Activated naive CD8-positive, alpha-beta T cell treated with anti-CD3 and anti-CD28 coated beads, Interleukin-2, amount 10 ng/mL, durations not matched to agents 7 days and 5 days (primary cell): ENCODE results near the gene RAD51AP2. TPM values are rescaled to one million over a fixed set of nuclear protein-coding genes. Genes with fewer than 3 reads are reported as not detected.

ENCODE experiments used
- ATAC-seq: fragments of 150-1000 bp; cut with Tn5 transposase; one replicate; pipeline ENCODE4 v1.10.0; 2021; ENCODE audit warnings: low read depth, moderate library complexity
- POLR2A ChIA-PET: fragments of 350-600 bp; sonication (Branson Sonifier 250); formaldehyde crosslinking; loops from one replicate; lab custom pipeline; 2021; ENCODE audit warnings: antibody characterized with exemption; lab: Charles Lee
- DNase-seq: peaks from one replicate; pipeline ENCODE4 v3.0.0; 2021
- H3K27ac Mint-ChIP-seq: one replicate; pipeline ENCODE4 v1.8.0; 2022; ENCODE audit warnings: mild to moderate bottlenecking, mixed read lengths
- H3K27me3 Mint-ChIP-seq: one replicate; pipeline ENCODE4 v1.8.0; 2022; ENCODE audit warnings: mild to moderate bottlenecking, moderate library complexity, mixed read lengths
- H3K36me3 Mint-ChIP-seq: one replicate; pipeline ENCODE4 v1.8.0; 2021; ENCODE audit warnings: mild to moderate bottlenecking, mixed read lengths
- H3K4me1 Mint-ChIP-seq: one replicate; pipeline ENCODE4 v1.8.0; 2021; ENCODE audit warnings: mixed read lengths
- H3K4me3 Mint-ChIP-seq: one replicate; pipeline ENCODE4 v1.8.0; 2022; ENCODE audit warnings: mild to moderate bottlenecking, moderate library complexity, mixed read lengths
- H3K9me3 Mint-ChIP-seq: one replicate; pipeline ENCODE4 v1.8.0; 2021; ENCODE audit warnings: mixed read lengths
- total RNA-seq, 2 experiments: library from RNA; stranded (reverse); gene quantifications; one replicate each; pipeline ENCODE4 v1.2.3, GENCODE V29; 2021

RAD51AP2 gene
- total RNA-seq, 2 experiments from 2014 or later, result not detected

GRCh38 chr2:17542471-17542870 is 24.2 kb upstream of the RAD51AP2 start:
- H3K27ac Mint-ChIP-seq, result no peak overlapping the region
- H3K9me3 Mint-ChIP-seq, result no peaks in the 10 kb centered on the region
- ATAC-seq (no peak), DNase-seq (no peak)
- H3K4me1 Mint-ChIP-seq, result peaks cover 9% of the 10 kb centered on the region
- peaks cover 5% of the 10 kb centered on the region for H3K36me3 Mint-ChIP-seq
- peaks cover 60% of the 10 kb centered on the region for H3K27me3 Mint-ChIP-seq
- no peak overlapping the region for H3K4me3 Mint-ChIP-seq
- POLR2A ChIA-PET, result no interaction called here

GRCh38 chr2:17541531-17541950 is 23.3 kb upstream of the RAD51AP2 start:
- Mint-ChIP-seq H3K4me1 (peaks cover 9% of the 10 kb centered on the region), H3K36me3 (peaks cover 5% of the 10 kb centered on the region), H3K4me3 (no peak overlapping the region), H3K9me3 (no peaks in the 10 kb centered on the region), H3K27ac (no peak overlapping the region), H3K27me3 (peaks cover 67% of the 10 kb centered on the region)
- ATAC-seq (no peak), DNase-seq (no peak)
- POLR2A ChIA-PET, result no interaction called here

GRCh38 chr2:17540813-17541530 is 22.7 kb upstream of the RAD51AP2 start:
- POLR2A ChIA-PET, result no interaction called here
- Mint-ChIP-seq H3K27me3 (peaks cover 73% of the 10 kb centered on the region), H3K4me1 (peaks cover 9% of the 10 kb centered on the region), H3K27ac (peak overlapping the region; percentile 23), H3K9me3 (no peaks in the 10 kb centered on the region), H3K36me3 (peaks cover 5% of the 10 kb centered on the region), H3K4me3 (no peak overlapping the region)
- no peak for ATAC-seq
- no peak for DNase-seq

- peak within 1 kb of the TSS; percentile 23 for H3K27ac Mint-ChIP-seq
- peaks cover 5% of the 10 kb centered on the region for H3K36me3 Mint-ChIP-seq
- POLR2A ChIA-PET, result no interaction called here
- no peaks in the 10 kb centered on the region for H3K9me3 Mint-ChIP-seq
- no peak for ATAC-seq
- H3K4me1 Mint-ChIP-seq, result peaks cover 9% of the 10 kb centered on the region
- peaks cover 77% of the 10 kb centered on the region for H3K27me3 Mint-ChIP-seq
- H3K4me3 Mint-ChIP-seq, result no peak within 1 kb of the TSS
- DNase-seq, result no peak
Measured at GRCh38 chr2:17540093-17540812, 22.0 kb upstream of the RAD51AP2 start, which contains the start of gene VSNL1. Gene VSNL1, plus strand, starts transcription at chr2:17540696. Its CDS starts 51,379 bp downstream, at chr2:17592075.

DNA sequence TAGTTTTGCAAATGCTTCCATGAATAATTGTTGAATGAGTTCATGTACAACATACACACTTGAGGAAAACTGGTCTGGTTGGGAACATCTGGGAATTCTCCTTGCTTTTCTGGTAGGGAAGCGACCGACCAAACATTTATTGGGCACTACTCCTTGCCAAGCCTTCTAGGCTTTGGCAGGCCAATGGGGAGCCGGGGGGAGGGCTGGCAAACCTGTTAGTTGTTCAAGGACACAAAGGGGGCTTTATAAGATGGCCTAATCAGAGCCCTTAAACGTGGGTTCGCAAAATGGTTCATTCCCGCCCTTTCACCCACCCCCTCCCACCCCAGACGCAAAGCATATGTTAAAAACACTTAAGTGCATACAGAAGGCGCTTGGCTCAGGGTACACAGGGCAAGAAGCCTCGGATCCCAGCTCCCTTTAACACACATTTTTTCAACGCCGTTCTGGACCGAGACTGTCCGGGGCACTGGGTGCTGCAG is 21.4 kb upstream of the RAD51AP2 start:
- DNase-seq (no peak), ATAC-seq (no peak)
- Mint-ChIP-seq H3K27ac (no peak overlapping the region), H3K36me3 (peaks cover 5% of the 10 kb centered on the region), H3K9me3 (no peaks in the 10 kb centered on the region), H3K4me1 (peaks cover 9% of the 10 kb centered on the region), H3K4me3 (no peak overlapping the region), H3K27me3 (peaks cover 78% of the 10 kb centered on the region)
- POLR2A ChIA-PET, result no interaction called here

DNA sequence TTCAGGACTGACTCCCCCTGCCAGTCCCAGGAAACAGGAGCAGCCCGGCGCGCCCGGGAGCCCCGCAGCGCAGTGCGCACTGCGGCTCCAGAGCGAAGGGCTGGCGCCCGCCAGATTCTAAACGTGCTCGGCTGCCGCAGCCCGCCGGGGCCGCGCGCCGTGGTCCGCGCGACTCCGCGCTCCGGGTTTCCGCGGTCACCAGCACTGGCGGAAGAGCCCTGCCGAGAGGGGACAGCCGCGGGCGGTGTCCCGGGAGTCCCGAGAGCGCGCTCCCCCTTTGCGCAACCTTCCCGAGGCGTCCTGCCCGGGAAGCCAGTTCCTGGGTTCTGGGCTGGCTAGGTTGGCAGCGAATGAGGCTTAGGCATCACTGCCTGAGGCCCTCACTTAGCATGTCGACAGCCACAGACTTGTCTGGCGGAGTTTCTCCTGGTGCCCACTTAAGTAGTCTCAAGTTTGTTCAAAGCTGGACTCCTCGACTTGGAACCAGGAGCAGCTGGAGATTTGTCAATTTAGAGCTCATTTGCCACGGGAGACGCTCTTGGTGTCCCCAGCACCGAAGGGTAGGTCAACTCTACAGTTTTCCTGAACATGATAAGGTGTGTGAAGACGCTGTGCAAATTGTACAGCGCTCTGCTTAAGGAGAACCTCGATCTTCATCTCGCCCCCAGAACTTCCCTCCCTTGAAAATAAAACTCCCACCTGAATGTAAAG is 20.8 kb upstream of the RAD51AP2 start:
- DNase-seq (peak; percentile 37), ATAC-seq (peak; percentile 42)
- Mint-ChIP-seq H3K4me3 (no peak overlapping the region), H3K27ac (no peak overlapping the region), H3K9me3 (no peaks in the 10 kb centered on the region), H3K36me3 (peaks cover 5% of the 10 kb centered on the region), H3K4me1 (peaks cover 9% of the 10 kb centered on the region), H3K27me3 (peaks cover 74% of the 10 kb centered on the region)
- POLR2A ChIA-PET, result no interaction called here

GRCh38 chr2:17538022-17538843 is 20.0 kb upstream of the RAD51AP2 start:
- peaks cover 5% of the 10 kb centered on the region for H3K36me3 Mint-ChIP-seq
- ATAC-seq, result no peak
- peak overlapping the region; percentile 44 for H3K4me3 Mint-ChIP-seq
- no peak overlapping the region for H3K27ac Mint-ChIP-seq
- DNase-seq, result no peak
- H3K27me3 Mint-ChIP-seq, result peaks cover 67% of the 10 kb centered on the region
- POLR2A ChIA-PET, result no interaction called here
- H3K9me3 Mint-ChIP-seq, result no peaks in the 10 kb centered on the region
- H3K4me1 Mint-ChIP-seq, result peaks cover 9% of the 10 kb centered on the region

DNA sequence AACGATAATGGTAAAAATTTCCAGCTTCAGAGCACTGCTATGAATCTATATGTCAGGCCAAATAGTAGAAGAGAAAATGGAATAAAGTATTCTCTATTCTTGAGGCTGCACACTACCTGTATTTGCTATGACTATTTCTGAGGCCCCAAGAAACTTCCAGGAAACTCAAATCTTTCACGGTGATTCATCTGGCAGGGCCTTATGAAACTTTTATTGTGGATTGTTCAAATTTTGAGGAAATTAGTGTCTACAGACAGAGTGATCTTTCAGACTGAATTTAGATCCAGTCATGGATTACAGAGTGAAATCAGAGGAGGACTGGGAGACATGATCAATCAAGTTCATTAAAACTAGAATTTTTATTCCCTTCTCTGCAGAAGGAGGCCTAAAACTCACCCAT is 18.2 kb upstream of the RAD51AP2 start:
- Mint-ChIP-seq H3K4me1 (peaks cover 9% of the 10 kb centered on the region), H3K36me3 (peaks cover 5% of the 10 kb centered on the region), H3K27me3 (peaks cover 54% of the 10 kb centered on the region), H3K9me3 (no peaks in the 10 kb centered on the region), H3K27ac (no peak overlapping the region), H3K4me3 (no peak overlapping the region)
- POLR2A ChIA-PET, result no interaction called here
- DNase-seq (no peak), ATAC-seq (no peak)

GRCh38 chr2:17533546-17533945 is 15.3 kb upstream of the RAD51AP2 start:
- no peak for DNase-seq

DNA sequence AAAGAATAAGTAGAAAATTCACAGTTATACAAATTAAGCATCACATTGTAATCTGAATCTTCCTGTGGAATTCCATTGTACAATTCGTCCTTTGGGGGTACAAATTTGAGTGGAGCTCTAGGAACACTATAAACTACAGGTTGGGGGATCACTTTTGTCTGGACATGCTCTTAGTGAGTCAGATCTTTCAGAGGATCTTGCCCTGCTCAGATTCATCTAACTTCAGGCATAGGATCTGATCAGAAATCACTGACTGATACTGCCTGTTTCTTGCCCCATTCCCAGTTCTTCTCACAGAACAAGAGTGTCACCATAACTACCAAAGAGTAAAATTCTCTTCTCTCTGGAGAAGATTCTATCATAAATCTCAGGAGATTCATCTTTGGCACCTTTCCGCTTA is 11.5 kb upstream of the RAD51AP2 start:
- H3K9me3 Mint-ChIP-seq, result no peaks in the 10 kb centered on the region
- H3K27ac Mint-ChIP-seq, result no peak overlapping the region
- H3K4me3 Mint-ChIP-seq, result no peak overlapping the region
- POLR2A ChIA-PET, result no interaction called here
- no peak for ATAC-seq
- peaks cover 4% of the 10 kb centered on the region for H3K27me3 Mint-ChIP-seq
- H3K36me3 Mint-ChIP-seq, result no peaks in the 10 kb centered on the region
- no peaks in the 10 kb centered on the region for H3K4me1 Mint-ChIP-seq
- no peak for DNase-seq

More at GRCh38 chr2:17533546-17533945, 15.3 kb upstream of the RAD51AP2 start:
- Mint-ChIP-seq H3K4me1 (peaks cover 4% of the 10 kb centered on the region), H3K4me3 (no peak overlapping the region), H3K36me3 (no peaks in the 10 kb centered on the region), H3K27me3 (peaks cover 29% of the 10 kb centered on the region), H3K27ac (no peak overlapping the region), H3K9me3 (no peaks in the 10 kb centered on the region)
- POLR2A ChIA-PET, result no interaction called here
- no peak for ATAC-seq

DNA sequence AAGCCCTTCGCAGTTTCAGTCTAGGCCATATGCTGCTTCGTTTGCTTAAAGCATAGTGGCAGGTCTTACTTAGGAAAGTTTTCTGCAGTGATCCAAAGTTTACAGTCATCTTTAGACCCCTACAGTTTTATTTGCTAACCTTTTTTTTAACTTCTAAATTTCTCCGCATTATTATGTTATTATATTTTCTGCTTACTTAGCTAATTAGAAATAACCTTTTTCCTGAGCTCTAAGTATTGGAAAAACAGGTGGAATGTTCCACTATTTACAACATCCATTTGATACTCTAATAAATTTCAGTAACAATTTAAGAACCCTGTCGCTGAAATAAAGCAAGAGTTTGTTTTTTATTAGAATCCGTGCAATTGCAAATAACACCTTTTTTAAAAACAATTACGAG is 4.1 kb upstream of the RAD51AP2 start:
- no peaks in the 10 kb centered on the region for H3K4me1 Mint-ChIP-seq
- no peak for DNase-seq
- H3K27me3 Mint-ChIP-seq, result peaks cover 28% of the 10 kb centered on the region
- POLR2A ChIA-PET, result no interaction called here
- H3K27ac Mint-ChIP-seq, result no peak overlapping the region
- no peak for ATAC-seq
- no peaks in the 10 kb centered on the region for H3K9me3 Mint-ChIP-seq
- H3K36me3 Mint-ChIP-seq, result no peaks in the 10 kb centered on the region
- H3K4me3 Mint-ChIP-seq, result no peak overlapping the region

GRCh38 chr2:17521621-17522020 is 3.4 kb upstream of the RAD51AP2 start:
- no peaks in the 10 kb centered on the region for H3K36me3 Mint-ChIP-seq
- H3K27ac Mint-ChIP-seq, result no peak overlapping the region
- H3K4me1 Mint-ChIP-seq, result no peaks in the 10 kb centered on the region
- no peak overlapping the region for H3K4me3 Mint-ChIP-seq
- POLR2A ChIA-PET, result no interaction called here
- H3K27me3 Mint-ChIP-seq, result peaks cover 28% of the 10 kb centered on the region
- no peaks in the 10 kb centered on the region for H3K9me3 Mint-ChIP-seq
- DNase-seq (no peak), ATAC-seq (no peak)

DNA sequence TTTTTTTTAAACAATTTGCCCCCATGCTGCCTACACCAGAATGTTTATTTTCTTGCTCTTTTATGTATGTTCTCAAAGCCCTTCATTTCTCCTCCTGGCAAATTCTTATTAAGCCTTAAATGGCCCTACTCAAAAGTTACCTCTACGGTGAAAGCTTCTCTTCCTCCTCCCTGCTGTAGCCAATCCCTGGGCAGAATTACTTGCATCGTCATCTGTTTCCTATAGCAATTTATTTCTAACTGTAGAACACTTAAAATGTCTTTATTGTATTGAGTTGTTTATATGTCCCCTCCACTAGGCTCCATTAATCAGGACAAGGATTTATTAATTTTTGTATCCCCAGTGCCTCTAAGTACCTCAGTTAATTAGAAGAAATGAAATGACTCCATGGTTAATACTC is 2.5 kb upstream of the RAD51AP2 start:
- H3K36me3 Mint-ChIP-seq, result no peaks in the 10 kb centered on the region
- H3K9me3 Mint-ChIP-seq, result no peaks in the 10 kb centered on the region
- H3K27ac Mint-ChIP-seq, result no peak overlapping the region
- H3K27me3 Mint-ChIP-seq, result peaks cover 25% of the 10 kb centered on the region
- no peak overlapping the region for H3K4me3 Mint-ChIP-seq
- POLR2A ChIA-PET, result no interaction called here
- ATAC-seq (no peak), DNase-seq (no peak)
- no peaks in the 10 kb centered on the region for H3K4me1 Mint-ChIP-seq
